Adrenal gland (tissue), 5 donors: Measurements from ENCODE around the gene PGC.

Experiments
- POLR2A ChIP-seq, 2 donors: fragments of 450-650 bp; IDR thresholded peaks; one replicate each; pipeline ENCODE4 v1.6.1; 2017; ENCODE audit warnings: antibody characterized with exemption in 2 of 2, mild to moderate bottlenecking in 2 of 2, moderate library complexity in 1 of 2
- TF ChIP-seq, protein P1 (sequence below), 6 experiments: fragments of 450-650 bp in 4 of 6; fragments of 200-600 bp in 2 of 6; sonication (generic) in 1 of 6; IDR thresholded peaks; 1 replicate in 5 of 6; 2 replicates in 1 of 6; pipeline versions ENCODE4 v1.5.1 to v1.8.0; 2016 to 2021; ENCODE audit warnings: antibody characterized with exemption in 6 of 6, mild to moderate bottlenecking in 2 of 6, moderate library complexity in 1 of 6
- donor health status: DM: no; HTN: no; CAD: no.

DNA sequence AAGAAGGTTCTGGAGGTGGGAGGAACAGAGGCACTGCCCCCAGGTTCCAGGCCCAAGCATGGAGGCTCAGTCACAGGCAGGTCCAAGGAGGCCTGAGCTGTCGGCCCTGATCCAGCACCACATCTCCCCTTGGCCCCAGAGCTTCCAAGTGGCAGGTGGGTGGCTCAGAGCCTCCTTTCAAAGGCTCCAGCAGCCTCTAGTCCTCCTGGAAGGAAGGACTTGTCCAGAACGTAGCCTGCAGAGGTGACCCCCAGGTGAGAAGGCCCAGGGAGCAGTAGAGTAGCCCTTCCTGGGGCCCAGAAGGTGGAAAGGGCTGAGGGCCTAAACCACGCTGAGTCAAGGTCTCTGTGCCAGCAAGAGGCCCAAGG is 19.5 kb downstream of the PGC start:
- TF ChIP-seq, protein P1, sequence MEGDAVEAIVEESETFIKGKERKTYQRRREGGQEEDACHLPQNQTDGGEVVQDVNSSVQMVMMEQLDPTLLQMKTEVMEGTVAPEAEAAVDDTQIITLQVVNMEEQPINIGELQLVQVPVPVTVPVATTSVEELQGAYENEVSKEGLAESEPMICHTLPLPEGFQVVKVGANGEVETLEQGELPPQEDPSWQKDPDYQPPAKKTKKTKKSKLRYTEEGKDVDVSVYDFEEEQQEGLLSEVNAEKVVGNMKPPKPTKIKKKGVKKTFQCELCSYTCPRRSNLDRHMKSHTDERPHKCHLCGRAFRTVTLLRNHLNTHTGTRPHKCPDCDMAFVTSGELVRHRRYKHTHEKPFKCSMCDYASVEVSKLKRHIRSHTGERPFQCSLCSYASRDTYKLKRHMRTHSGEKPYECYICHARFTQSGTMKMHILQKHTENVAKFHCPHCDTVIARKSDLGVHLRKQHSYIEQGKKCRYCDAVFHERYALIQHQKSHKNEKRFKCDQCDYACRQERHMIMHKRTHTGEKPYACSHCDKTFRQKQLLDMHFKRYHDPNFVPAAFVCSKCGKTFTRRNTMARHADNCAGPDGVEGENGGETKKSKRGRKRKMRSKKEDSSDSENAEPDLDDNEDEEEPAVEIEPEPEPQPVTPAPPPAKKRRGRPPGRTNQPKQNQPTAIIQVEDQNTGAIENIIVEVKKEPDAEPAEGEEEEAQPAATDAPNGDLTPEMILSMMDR (IDR thresholded peaks at IDR 0.05), result no peak
- no peak for TF ChIP-seq POLR2A (IDR thresholded peaks at IDR 0.05)
